ENCODE measurements around the gene GSTA4. TPM values are rescaled to one million over a fixed set of nuclear protein-coding genes. Genes with fewer than 3 reads are reported as not detected.

GSTA4 gene, protein sequence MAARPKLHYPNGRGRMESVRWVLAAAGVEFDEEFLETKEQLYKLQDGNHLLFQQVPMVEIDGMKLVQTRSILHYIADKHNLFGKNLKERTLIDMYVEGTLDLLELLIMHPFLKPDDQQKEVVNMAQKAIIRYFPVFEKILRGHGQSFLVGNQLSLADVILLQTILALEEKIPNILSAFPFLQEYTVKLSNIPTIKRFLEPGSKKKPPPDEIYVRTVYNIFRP
- total RNA-seq (2022; extraction: Qiagen RNA extraction), result 7.7 to 11.0 TPM (median 8.5 TPM) in 5 replicates

DNA sequence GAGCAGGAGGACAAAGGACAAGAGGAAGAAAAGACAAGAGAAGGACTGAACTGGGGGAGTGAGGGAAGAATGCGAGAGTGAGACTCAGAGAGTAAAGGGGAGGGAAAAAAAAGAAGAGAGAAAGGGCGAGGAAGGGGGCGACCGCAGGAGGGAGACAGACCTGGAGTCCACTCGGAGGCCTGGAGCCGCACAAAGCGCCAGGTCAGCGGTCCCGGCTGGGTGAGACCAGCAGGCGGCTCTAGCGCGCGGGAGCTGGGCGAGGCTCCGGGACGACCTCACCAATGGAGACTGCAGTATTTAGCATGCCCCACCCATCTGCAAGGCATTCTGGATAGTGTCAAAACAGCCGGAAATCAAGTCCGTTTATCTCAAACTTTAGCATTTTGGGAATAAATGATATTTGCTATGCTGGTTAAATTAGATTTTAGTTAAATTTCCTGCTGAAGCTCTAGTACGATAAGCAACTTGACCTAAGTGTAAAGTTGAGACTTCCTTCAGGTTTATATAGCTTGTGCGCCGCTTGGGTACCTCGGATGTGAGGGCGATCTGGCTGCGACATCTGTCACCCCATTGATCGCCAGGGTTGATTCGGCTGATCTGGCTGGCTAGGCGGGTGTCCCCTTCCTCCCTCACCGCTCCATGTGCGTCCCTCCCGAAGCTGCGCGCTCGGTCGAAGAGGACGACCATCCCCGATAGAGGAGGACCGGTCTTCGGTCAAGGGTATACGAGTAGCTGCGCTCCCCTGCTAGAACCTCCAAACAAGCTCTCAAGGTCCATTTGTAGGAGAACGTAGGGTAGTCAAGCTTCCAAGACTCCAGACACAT, at the start of gene GSTA4:
Gene GSTA4, minus strand, starts transcription at position 196 of the 824 bp plus-strand sequence. CDS start 1,041 bp downstream, outside the sequence.

Other genes starting within 250 kb of the GSTA4 start
- gene GSTA2, start 231.8 kb downstream of the GSTA4 start, total RNA-seq (2022; extraction: Qiagen RNA extraction), result 0.07 TPM in 1 of 5 replicates, not detected in the others
- 0.11 TPM in 1 of 5 replicates, not detected in the others for gene GSTA1, start 191.5 kb downstream of the GSTA4 start, total RNA-seq (2022; extraction: Qiagen RNA extraction)
- not detected in 5 replicates for gene GSTA5, start 154.5 kb downstream of the GSTA4 start, total RNA-seq (2022; extraction: Qiagen RNA extraction)
- gene GSTA3, start 85.6 kb downstream of the GSTA4 start, total RNA-seq (2022; extraction: Qiagen RNA extraction), result not detected in 5 replicates
- 1.8 to 2.8 TPM (median 2.5 TPM) in 5 replicates for gene CILK1, start 66.5 kb upstream of the GSTA4 start, total RNA-seq (2022; extraction: Qiagen RNA extraction)
- 33.4 to 39.4 TPM (median 38.8 TPM) in 5 replicates for gene FBXO9, start 70.1 kb upstream of the GSTA4 start, total RNA-seq (2022; extraction: Qiagen RNA extraction)
- gene GCM1, start 153.6 kb upstream of the GSTA4 start, total RNA-seq (2022; extraction: Qiagen RNA extraction), result 0.02 to 0.03 TPM in 2 of 5 replicates, not detected in the others